ENCODE results near the gene ASF1A.
"Not testable (repeated sequence)": the region's sequence is repeated elsewhere in the genome, so short reads cannot be mapped to it uniquely, and the experiment has no call there.

The ASF1A gene

GRCh38 chr6:118893807-118894424 lies at the start of gene ASF1A:
ASF1A (plus strand) TSS chr6:118894152; CDS start chr6:118894414, 262 bp downstream.
- DNase-seq (ENCODE audit: low spot score): peak; percentile 92

GRCh38 chr6:118844915-118845314 lies 49.0 kb upstream of the ASF1A start:
- DNase-seq (ENCODE audit: low spot score): no peak

DNA sequence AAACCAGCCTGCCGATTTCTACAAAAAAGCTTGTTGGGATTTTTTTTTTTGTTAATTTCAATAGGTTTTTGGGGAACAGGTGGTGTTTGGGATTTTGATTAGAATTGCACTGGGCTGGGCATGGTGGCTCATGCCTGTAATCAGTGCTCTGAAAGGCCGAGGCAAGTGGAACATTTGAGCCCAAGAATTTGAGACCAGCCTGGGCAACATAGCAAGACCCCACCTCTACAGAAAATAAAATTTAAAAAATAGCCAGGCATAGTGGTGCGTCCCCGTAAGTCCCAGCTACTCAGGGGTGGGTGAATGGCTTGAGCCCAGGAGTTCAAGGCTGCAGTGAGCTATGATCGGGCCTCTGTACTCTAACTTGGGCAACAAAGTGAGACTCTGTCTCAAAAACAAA lies 40.5 kb upstream of the ASF1A start:
- DNase-seq (ENCODE audit: low spot score): no peak

DNA sequence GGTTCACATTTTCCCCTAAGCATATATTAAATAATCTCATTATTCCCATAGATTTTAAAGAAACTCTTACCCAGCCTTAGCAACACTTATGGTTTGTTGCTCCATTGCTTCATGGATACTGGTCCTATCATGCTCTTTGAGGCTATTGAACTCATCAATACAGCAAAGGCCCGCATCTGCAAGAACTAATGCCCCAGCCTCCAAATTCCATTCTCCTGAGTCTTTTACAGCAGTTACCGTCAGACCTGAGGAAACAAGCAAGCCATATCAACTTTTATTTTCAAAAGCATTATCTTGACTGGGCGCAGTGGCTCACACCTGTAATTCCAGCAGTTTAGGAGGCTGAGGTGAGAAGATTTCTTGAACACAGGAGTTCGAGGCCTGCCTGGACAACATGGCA lies 37.7 kb upstream of the ASF1A start:
- DNase-seq (ENCODE audit: low spot score): no peak

DNA sequence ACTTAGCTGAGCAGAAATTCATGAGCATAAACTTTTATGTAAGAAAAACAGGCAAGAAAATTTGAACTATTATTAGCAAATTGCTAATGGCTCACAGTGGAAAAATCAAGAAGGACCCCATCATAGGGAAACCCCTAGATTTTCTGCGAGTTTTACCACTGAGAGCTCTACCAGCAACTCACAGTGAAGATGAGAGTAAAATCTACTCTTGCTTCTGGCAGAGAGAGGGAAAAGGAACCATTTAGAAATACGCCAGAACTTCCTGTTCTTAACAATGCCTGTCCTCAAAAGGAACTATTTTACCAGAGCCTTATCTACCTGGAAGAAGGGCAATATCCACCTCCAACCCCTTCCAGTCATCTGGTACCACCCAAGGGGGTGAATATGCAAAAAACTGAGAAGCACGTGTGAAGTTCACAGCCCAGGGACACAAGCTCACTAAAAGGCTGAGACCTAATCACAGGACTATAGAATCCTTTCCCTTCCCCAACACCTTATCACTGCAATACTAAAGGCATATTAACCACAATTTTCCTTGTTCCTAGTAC lies 34.4 kb upstream of the ASF1A start:
- DNase-seq (ENCODE audit: low spot score): no peak

DNA sequence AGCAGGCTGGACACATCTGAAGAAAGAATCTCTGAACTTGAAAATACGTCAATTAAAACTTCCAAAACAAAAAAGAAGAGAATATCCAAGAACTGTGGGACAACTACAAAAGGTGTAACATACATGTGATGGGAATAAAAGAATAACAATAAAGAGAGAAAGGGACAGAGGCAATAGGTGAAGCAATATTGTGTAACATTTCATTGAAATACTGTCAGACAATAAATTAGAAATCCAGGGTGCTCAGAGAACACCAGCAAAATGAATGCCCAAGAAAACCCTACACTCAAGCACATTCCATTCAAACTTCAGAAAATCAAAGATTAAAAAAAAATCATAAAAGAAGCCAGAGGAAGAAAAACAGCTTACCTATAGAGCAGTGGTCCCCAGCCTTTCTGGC lies 33.6 kb upstream of the ASF1A start:
- DNase-seq (ENCODE audit: low spot score): no peak

GRCh38 chr6:118860880-118861279 lies 33.1 kb upstream of the ASF1A start:
- DNase-seq (ENCODE audit: low spot score): no peak

DNA sequence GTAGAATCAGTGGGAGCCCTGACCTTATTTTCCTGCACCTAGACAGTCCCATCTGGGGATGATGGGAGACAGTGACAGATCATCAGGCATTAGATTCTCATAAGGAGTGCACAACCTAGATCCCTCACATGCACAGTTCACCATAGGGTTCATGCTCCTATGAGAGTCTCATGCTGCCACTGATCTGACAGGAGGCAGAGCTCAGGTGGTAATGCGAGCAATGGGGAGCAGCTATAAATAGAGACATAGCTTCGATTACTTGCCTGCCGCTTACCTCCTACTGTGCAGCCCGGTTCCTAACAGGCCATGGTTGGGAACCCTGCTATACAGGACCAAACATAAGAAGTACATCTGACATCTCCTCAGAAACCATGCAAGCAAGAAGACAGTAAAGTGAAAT lies 31.5 kb upstream of the ASF1A start:
- no peak for DNase-seq (ENCODE audit: low spot score)

DNA sequence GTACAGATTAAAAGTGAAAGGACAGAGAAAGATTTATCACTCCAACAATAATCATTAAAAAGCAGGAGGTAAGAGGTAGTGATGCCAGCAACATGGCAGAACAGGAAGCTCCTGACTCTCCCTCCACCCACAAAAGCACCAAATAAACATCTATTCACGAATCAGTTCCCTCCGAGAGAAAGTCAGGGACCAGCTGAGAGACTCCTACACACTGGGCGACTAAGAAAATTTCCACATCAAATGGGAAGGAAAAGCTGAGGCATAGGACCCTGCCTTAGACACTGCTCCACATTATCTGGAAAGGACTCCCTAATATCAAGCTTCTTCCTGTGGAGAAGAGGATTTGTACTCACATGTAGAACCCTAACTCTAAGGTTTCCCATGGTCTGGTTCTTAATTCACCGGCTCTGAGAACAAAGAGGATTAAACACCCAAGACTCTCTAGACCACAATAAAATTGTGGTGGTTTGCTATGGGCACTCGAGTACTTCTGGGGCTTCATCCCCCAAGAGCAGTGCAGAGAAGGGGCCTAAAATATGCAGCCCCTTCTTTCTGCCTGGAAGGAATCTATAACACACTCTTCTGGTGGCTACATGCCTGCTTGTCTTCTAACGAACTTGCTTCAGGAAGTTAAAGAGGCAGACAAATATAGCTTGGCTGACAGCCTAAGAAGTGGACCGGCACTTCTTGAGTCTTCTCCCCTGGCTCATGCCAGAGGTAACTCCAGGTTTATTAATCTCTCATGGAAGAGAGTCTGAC lies 29.4 kb upstream of the ASF1A start:
- no peak for DNase-seq (ENCODE audit: low spot score)

DNA sequence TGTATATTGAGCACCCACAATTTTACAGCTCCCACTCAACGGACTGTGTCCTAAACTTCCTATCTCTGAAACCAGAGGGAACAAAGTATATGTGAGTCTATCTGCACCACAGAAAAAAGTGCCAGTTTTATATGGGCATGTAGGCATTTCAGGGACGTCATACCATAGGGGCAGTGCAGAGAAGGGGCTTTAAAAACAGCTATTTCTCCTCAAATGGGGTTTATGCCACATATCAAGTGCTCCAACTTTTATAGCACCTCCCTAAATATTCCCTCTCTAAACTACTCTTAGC lies 28.9 kb upstream of the ASF1A start:
- DNase-seq (ENCODE audit: low spot score): no peak

DNA sequence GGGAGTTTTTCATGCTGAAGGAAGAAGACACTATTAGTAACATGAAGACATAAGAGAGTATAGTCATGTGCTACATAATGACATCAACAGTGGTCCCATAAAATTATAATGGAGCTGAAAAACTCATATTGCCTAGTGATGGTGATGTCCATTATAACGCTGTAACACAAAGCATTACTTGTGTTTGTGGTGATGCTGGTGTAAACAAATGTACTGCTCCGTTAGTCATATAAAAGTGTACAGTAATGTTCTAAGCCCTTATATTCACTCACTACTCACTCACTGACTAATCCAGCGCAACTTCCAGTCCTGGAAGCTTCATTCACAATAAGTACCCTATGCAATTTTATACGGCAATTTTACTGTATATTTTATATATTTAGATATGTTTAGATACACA lies 26.8 kb upstream of the ASF1A start:
- DNase-seq (ENCODE audit: low spot score): no peak

DNA sequence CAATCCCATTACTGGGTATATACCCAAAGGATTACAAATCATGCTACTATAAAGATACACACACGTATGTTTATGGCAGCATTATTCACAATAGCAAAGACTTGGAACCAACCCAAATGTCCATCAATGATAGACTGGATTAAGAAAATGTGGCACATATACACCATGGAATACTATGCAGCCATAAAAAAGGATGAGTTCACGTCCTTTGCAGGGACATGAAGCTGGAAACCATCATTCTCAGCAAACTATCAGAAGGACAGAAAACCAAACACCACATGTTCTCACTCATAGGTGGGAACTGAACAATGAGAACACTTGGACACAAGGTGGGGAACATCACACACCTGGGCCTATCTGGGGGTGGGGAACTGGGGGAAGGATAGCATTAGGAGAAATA lies 25.1 kb upstream of the ASF1A start:
- not testable (repeated sequence) for DNase-seq (ENCODE audit: low spot score)

DNA sequence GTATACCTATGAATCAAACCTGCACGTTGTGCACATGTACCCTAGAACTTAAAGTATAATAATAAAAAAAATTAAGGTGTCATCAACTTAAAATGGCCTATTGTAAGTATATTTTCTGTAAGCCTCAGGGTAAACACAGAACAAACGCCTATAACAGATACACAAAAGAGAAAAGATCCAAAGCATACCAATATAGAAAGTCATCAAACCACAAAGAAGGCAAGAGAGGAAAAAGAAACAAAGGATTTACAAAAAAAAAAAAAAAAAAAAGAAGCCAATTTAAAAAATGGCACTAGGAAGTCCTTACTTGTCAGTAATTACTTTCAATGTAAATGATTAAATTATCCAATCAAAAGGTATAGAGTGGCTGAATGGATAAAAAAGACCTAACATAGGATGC lies 24.6 kb upstream of the ASF1A start:
- peak; percentile 48 for DNase-seq (ENCODE audit: low spot score)

DNA sequence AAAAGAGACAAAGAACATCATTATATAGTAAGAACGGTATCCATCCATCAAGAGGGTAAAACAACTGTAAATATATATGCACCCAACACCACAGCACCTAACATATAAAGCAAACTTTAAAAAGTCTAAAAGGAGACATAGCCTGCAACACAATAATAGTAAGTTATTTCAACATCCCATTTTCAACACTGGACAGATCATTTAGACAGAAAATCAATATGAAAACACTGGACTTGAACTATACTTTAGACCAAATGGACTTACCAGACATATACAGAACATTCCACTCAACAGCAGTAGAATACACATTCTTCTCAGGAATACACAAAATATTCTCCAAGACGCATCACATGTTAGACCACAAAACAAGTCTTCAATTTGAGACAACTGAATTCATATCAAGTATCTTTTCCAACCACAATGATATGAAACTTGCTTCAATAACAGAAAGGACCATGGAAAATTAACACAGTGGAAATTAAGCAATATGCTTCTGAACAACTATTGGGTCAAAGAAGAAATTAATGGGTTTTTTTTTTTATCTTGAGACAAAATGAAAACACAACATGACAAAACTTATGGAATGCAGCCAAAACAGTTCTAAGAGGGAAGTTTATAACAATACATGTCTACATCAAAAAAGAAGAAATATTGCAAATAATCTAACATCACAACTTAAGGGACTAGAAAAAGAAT lies 23.9 kb upstream of the ASF1A start:
- DNase-seq (ENCODE audit: low spot score): no peak

DNA sequence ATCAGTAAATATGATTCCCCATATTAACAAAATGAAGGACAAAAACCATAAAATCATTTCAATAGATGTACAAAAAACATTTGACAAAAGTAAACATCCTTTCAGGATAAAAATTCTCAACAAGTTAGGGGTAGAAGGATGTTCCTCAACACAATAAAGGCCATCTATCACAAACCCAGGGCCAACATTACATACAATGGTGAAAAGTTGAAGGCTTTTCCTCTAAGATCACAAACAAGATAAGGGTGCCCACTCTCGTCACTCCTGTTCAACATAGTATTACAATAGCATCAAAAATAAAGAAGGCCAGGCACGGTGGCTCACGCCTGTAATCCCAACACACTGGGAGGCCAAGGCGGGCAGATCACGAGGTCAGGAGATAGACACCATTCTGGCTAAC lies 22.6 kb upstream of the ASF1A start:
- no peak for DNase-seq (ENCODE audit: low spot score)

DNA sequence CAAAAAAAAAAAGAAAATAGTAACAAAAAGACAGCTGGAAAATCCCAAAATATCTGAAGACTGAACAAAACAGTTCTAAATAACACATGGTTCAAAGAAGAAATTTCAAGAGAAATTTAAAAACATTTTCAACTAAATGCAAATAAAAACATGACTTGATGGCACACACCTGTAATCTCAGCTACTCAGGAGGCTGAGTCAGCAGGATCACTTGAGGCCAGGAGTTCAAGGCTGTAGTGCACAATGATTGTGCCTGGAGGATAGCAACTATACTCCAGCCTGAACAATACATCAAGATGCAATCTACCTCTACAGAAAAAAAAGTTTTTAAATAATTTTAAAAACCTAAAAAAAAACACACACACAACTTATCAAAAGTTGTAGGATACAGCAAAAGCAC lies 21.6 kb upstream of the ASF1A start:
- DNase-seq (ENCODE audit: low spot score): no peak

DNA sequence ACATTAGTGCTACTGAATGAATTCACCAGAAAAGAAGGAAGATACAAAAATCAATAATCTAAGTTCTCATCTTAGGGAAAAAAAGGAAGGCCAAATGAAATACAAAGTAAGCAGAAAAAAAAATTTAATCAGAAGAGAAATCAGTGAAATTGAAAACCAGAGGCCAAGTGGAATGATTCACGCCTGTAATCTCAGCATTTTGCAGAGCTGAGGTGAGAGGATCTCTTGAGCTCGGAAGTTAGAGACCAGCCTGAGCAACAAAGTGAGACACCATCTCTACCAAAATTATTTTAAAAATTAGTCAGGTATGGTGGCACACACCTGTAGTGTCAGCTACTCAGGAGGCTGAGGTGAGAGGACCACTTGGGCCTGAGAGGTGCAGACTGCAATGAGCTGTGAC lies 21.2 kb upstream of the ASF1A start:
- no peak for DNase-seq (ENCODE audit: low spot score)

GRCh38 chr6:118873239-118873638 lies 20.7 kb upstream of the ASF1A start:
- no peak for DNase-seq (ENCODE audit: low spot score)

DNA sequence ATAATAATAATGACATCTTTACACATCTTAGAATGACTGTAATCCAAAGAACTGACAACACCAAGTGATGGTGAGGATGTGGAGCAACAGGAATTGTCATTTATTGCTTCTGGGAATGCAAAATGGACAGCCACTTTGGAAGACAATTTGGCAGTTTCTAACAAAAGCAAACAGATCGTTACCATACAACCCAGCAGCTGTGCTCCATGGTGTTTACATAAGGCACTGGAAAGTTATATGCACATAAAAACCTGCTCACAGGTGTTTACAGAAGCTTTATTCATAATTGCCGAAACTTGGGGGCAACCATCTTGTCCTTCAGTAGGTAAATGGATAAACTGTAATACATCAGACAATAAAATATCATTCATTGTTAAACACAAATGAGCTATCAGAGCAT lies 18.3 kb upstream of the ASF1A start:
- DNase-seq (ENCODE audit: low spot score): no peak

GRCh38 chr6:118876198-118876597 lies 17.8 kb upstream of the ASF1A start:
- no peak for DNase-seq (ENCODE audit: low spot score)

- peak; percentile 12 for DNase-seq (ENCODE audit: low spot score)
Measured at GRCh38 chr6:118876814-118877213, 17.1 kb upstream of the ASF1A start.

DNA sequence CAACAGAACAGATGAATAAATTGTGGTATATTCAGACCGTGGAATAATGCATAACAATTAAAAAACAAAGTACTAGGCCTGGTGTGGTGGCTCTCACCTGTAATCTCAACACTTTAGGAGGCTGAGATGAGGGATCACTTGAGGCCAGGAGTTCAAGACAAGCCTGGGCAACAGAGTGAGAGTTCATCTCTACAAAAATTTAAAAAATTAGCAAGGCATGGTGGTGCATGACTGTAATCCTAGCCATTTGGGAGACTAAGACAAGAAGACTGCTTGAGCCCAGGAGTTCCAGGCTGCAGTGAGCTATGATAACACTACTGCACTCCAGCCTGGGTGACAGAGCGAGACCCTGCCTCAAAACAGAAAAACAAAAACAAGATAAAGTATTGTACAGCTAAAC lies 16.1 kb upstream of the ASF1A start:
- no peak for DNase-seq (ENCODE audit: low spot score)
